Nephron (organoid): Measurements from ENCODE around the gene BCL6.

Source experiments
- H3K27ac Mint-ChIP-seq, 3 experiments: 2 replicates each; pipeline ENCODE4 v1.8.0; 2020; ENCODE audit warnings: mixed read lengths in 3 of 3, mild to moderate bottlenecking in 2 of 3, moderate library complexity in 1 of 3
- H3K27me3 Mint-ChIP-seq: 2 replicates; pipeline ENCODE4 v1.8.0; 2021; ENCODE audit warnings: low read depth, mild to moderate bottlenecking, moderate library complexity, mixed read lengths
- H3K36me3 Mint-ChIP-seq: 2 replicates; pipeline ENCODE4 v1.8.0; 2020; ENCODE audit warnings: low read depth, mixed read lengths
- H3K4me1 Mint-ChIP-seq: 2 replicates; pipeline ENCODE4 v1.8.0; 2020; ENCODE audit warnings: mixed read lengths
- H3K4me3 Mint-ChIP-seq, 3 experiments: 2 replicates each; pipeline ENCODE4 v1.8.0; 2020; ENCODE audit warnings: mild to moderate bottlenecking in 3 of 3, mixed read lengths in 3 of 3, moderate library complexity in 2 of 3
- H3K9me3 Mint-ChIP-seq: 2 replicates; pipeline ENCODE4 v1.8.0; 2020; ENCODE audit warnings: mixed read lengths
- CTCF ChIP-seq, 3 experiments: fragments of 200-600 bp; sonication (generic); IDR thresholded peaks; one replicate each; pipeline ENCODE4 v1.5.0; 2021; ENCODE audit warnings: antibody characterized with exemption in 3 of 3; ENCODE audit not compliant: unreplicated experiment in 3 of 3

Gene BCL6

GRCh38 chr3:187743195-187744141 is 1.8 kb downstream of the BCL6 start:
- Mint-ChIP-seq H3K27ac (peak overlapping the region; percentile 100), H3K27me3 (peaks cover 4% of the 10 kb centered on the region), H3K4me1 (peaks cover 60% of the 10 kb centered on the region), H3K36me3 (no peaks in the 10 kb centered on the region), H3K9me3 (no peaks in the 10 kb centered on the region), H3K4me3 (peak overlapping the region; percentile 94 to 98 (median 97))
- TF ChIP-seq CTCF (IDR thresholded peaks at IDR 0.05; ENCODE audit: unreplicated experiment in 3 of 3) = no peak

GRCh38 chr3:187742351-187743171 is 2.7 kb downstream of the BCL6 start:
- peak overlapping the region; percentile 94 to 98 (median 97) for H3K4me3 Mint-ChIP-seq
- peaks cover 51% of the 10 kb centered on the region for H3K4me1 Mint-ChIP-seq
- no peaks in the 10 kb centered on the region for H3K36me3 Mint-ChIP-seq
- TF ChIP-seq CTCF (IDR thresholded peaks at IDR 0.05; ENCODE audit: unreplicated experiment in 3 of 3) = peak in 1 of 3 experiments; percentile 16
- peaks cover 4% of the 10 kb centered on the region for H3K27me3 Mint-ChIP-seq
- peak overlapping the region; percentile 100 for H3K27ac Mint-ChIP-seq
- H3K9me3 Mint-ChIP-seq = no peaks in the 10 kb centered on the region

- Mint-ChIP-seq H3K4me1 (peaks cover 51% of the 10 kb centered on the region), H3K36me3 (no peaks in the 10 kb centered on the region), H3K27me3 (peaks cover 4% of the 10 kb centered on the region), H3K27ac (peak overlapping the region; percentile 97 to 100 (median 97)), H3K4me3 (peak overlapping the region; percentile 94 to 98 (median 97)), H3K9me3 (no peaks in the 10 kb centered on the region)
- peak; percentile 91 to 94 (median 92) for TF ChIP-seq CTCF (IDR thresholded peaks at IDR 0.05; ENCODE audit: unreplicated experiment in 3 of 3)
Measured at GRCh38 chr3:187741403-187742350, 3.6 kb downstream of the BCL6 start.

GRCh38 chr3:187740421-187741399 is 4.6 kb downstream of the BCL6 start:
- H3K4me3 Mint-ChIP-seq = peak overlapping the region; percentile 94 to 98 (median 97)
- H3K4me1 Mint-ChIP-seq = peaks cover 54% of the 10 kb centered on the region
- peaks cover 4% of the 10 kb centered on the region for H3K27me3 Mint-ChIP-seq
- peak; percentile 96 to 97 (median 97) for TF ChIP-seq CTCF (IDR thresholded peaks at IDR 0.05; ENCODE audit: unreplicated experiment in 3 of 3)
- H3K36me3 Mint-ChIP-seq = no peaks in the 10 kb centered on the region
- H3K27ac Mint-ChIP-seq = peak overlapping the region; percentile 97 to 100 (median 97)
- H3K9me3 Mint-ChIP-seq = no peaks in the 10 kb centered on the region
